BLaER1 treated with 17β-estradiol and CSF1 and Interleukin-3, amounts not matched to agents 10 nM and 100 nM (cell line): ENCODE measurements around the gene PTGR2.
A peak's percentile ranks its signal among the peaks of the same experiment; 100 is the strongest.
"Not testable (repeated sequence)": the region's sequence is repeated elsewhere in the genome, so short reads cannot be mapped to it uniquely, and the experiment has no call there.

Source experiments
- H3K27ac ChIP-seq, 11 experiments: shearing (Covaris generic); formaldehyde crosslinking; 2 replicates each; pipeline ENCODE4 v1.8.1; 2022
- H3K27me3 ChIP-seq, 11 experiments: shearing (Covaris generic); formaldehyde crosslinking; 2 replicates each; pipeline ENCODE4 v1.8.1; 2022
- H3K36me3 ChIP-seq, 11 experiments: shearing (Covaris generic); formaldehyde crosslinking; 2 replicates each; pipeline ENCODE4 v1.8.1; 2022
- H3K4me1 ChIP-seq, 10 experiments: shearing (Covaris generic); formaldehyde crosslinking; 2 replicates each; pipeline ENCODE4 v1.8.1; 2022
- H3K4me2 ChIP-seq, 11 experiments: shearing (Covaris generic); formaldehyde crosslinking; 2 replicates each; pipeline ENCODE4 v1.8.1; 2022
- H3K4me3 ChIP-seq, 10 experiments: shearing (Covaris generic); formaldehyde crosslinking; 2 replicates each; pipeline ENCODE4 v1.8.1; 2022
- H3K9ac ChIP-seq, 11 experiments: shearing (Covaris generic); formaldehyde crosslinking; 2 replicates each; pipeline ENCODE4 v1.8.1; 2022
- H3K9me3 ChIP-seq, 11 experiments: shearing (Covaris generic); formaldehyde crosslinking; replicated peaks in 1 of 11; 2 replicates each; pipeline ENCODE4 v1.8.1; 2022
- H4K20me1 ChIP-seq, 11 experiments: shearing (Covaris generic); formaldehyde crosslinking; 2 replicates each; pipeline ENCODE4 v1.8.1; 2022
- Cebpa-rat ChIP-seq, 11 experiments: shearing (Covaris generic); IDR thresholded peaks; 2 replicates each; pipeline ENCODE4 v1.8.1; 2022

PTGR2 gene

DNA sequence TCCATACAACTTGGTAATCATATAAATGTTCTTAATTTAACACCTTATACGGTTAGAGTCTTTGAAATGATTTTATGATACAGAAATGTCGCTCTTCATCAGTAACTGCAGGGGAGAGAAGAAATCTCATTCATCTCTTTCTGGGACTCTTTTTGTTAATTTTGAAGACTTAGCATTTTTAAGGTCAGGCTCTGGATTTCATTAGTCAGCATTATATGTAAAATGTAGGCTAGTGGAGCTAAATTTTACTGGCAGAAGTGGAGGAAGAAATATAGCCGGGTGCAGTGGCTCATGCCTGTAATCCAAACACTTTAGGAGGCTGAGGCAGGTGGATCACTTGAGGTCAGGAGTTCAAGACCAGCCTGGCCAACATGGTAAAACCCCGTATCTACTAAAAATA is 4.7 kb upstream of the PTGR2 start:
- Histone ChIP-seq H3K9ac (no peak overlapping the region), H3K9me3 (peaks cover 0 to 10% (median 6%) of the 10 kb centered on the region in 11 experiments; a peak in 14 of 22 replicates), H3K27me3 (no peaks in the 10 kb centered on the region; a peak in 1 of 22 replicates), H4K20me1 (no peaks in the 10 kb centered on the region), H3K4me2 (peak overlapping the region in 2 of 11 experiments; percentile 44 to 56; a peak in 2 of 22 replicates), H3K4me3 (no peak overlapping the region), H3K36me3 (no peaks in the 10 kb centered on the region), H3K4me1 (peaks cover under 1 to 19% (median 8%) of the 10 kb centered on the region in 10 experiments; a peak in 17 of 20 replicates), H3K27ac (no peak overlapping the region; a peak in 1 of 22 replicates)
- TF ChIP-seq Cebpa-rat (IDR thresholded peaks at IDR 0.05): no peak

GRCh38 chr14:73851000-73851399 is 631 bp upstream of the PTGR2 start:
- Histone ChIP-seq H3K4me1 (peaks cover 10 to 32% (median 21%) of the 10 kb centered on the region in 10 experiments; a peak in 19 of 20 replicates), H3K9ac (peak overlapping the region in 10 of 11 experiments; percentile 78 to 90 (median 84); a peak in 17 of 22 replicates), H3K27ac (peak overlapping the region in 8 of 11 experiments; percentile 80 to 93 (median 88); a peak in 12 of 22 replicates), H3K27me3 (no peaks in the 10 kb centered on the region; a peak in 1 of 22 replicates), H3K36me3 (no peaks in the 10 kb centered on the region), H3K4me3 (peak overlapping the region; percentile 53 to 75 (median 64); a peak in 17 of 20 replicates), H3K4me2 (peak overlapping the region; percentile 76 to 92 (median 86)), H4K20me1 (no peaks in the 10 kb centered on the region), H3K9me3 (peaks cover 0 to 5% (median 3%) of the 10 kb centered on the region in 11 experiments; a peak in 13 of 22 replicates)
- no peak for TF ChIP-seq Cebpa-rat (IDR thresholded peaks at IDR 0.05)

- no peak overlapping the region for H3K4me3 ChIP-seq
Observed at GRCh38 chr14:73859145-73859544, 7.5 kb downstream of the PTGR2 start.

GRCh38 chr14:73861073-73861472 is 9.4 kb downstream of the PTGR2 start:
- H3K36me3 ChIP-seq: peaks cover 0 to 27% (median 3%) of the 10 kb centered on the region in 11 experiments; a peak in 7 of 22 replicates
- no peaks in the 10 kb centered on the region for H4K20me1 ChIP-seq

More at GRCh38 chr14:73859145-73859544, 7.5 kb downstream of the PTGR2 start:
- H3K4me2 ChIP-seq: no peak overlapping the region
- no peaks in the 10 kb centered on the region for H3K27me3 ChIP-seq
- peaks cover 0 to 5% (median 0%) of the 10 kb centered on the region in 10 experiments; a peak in 2 of 20 replicates for H3K4me1 ChIP-seq
- peaks cover 0 to 19% (median 3%) of the 10 kb centered on the region in 11 experiments; a peak in 7 of 22 replicates for H3K36me3 ChIP-seq
- no peak overlapping the region for H3K27ac ChIP-seq
- no peaks in the 10 kb centered on the region for H4K20me1 ChIP-seq
- no peak for TF ChIP-seq Cebpa-rat (IDR thresholded peaks at IDR 0.05)
- no peak overlapping the region for H3K9ac ChIP-seq
- H3K9me3 ChIP-seq: no peaks in the 10 kb centered on the region

DNA sequence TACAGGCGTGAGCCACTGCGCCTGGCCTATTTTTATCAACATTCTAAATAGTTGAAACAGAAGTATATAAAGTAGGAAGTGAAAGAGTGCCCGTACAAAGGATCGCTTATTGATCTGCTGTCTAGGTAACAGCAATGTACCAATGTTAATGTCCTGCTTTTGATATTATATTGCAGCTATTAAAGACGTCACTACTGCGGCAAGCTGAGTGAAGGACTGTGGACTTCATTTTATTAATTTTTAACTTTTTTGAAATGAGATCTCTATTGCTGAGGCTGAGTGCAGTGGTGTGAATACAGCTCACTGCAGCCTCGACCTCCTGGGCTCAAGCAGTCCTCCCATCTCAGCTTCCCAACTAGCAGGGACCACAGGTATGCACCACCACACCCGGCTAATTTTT is 10.8 kb downstream of the PTGR2 start:
- Histone ChIP-seq H3K4me2 (no peak overlapping the region), H3K36me3 (peaks cover 0 to 27% (median 3%) of the 10 kb centered on the region in 11 experiments; a peak in 7 of 22 replicates), H3K4me3 (no peak overlapping the region), H3K9me3 (no peaks in the 10 kb centered on the region), H3K27me3 (no peaks in the 10 kb centered on the region), H3K9ac (no peak overlapping the region), H3K4me1 (peaks cover 0 to 5% (median 0%) of the 10 kb centered on the region in 10 experiments; a peak in 2 of 20 replicates), H4K20me1 (no peaks in the 10 kb centered on the region), H3K27ac (no peak overlapping the region)
- no peak for TF ChIP-seq Cebpa-rat (IDR thresholded peaks at IDR 0.05)

More at GRCh38 chr14:73861073-73861472, 9.4 kb downstream of the PTGR2 start:
- Histone ChIP-seq H3K4me1 (peaks cover 0 to 5% (median 0%) of the 10 kb centered on the region in 10 experiments; a peak in 2 of 20 replicates), H3K9me3 (no peaks in the 10 kb centered on the region), H3K27ac (no peak overlapping the region), H3K4me3 (no peak overlapping the region), H3K27me3 (no peaks in the 10 kb centered on the region), H3K9ac (no peak overlapping the region), H3K4me2 (no peak overlapping the region)
- no peak for TF ChIP-seq Cebpa-rat (IDR thresholded peaks at IDR 0.05)

DNA sequence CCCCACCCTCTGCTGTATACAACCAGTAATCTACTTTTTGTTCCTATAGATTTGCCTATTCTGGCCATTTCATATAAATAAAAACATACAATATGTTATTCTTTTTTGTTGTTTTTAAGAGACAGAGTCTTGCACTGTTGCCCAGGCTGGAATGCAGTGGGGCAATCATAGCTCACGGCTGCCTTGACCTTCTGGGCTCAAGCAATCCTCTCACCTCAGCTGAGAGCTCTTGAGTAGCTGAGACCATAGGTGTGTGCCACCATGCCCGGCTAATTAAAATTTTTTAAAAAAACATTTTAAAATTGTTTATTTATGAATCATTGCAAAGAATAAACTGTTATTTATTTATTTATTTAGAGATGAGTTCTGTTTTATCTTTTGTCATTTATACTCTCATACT is 11.6 kb downstream of the PTGR2 start:
- no peak for TF ChIP-seq Cebpa-rat (IDR thresholded peaks at IDR 0.05)
- H3K4me3 ChIP-seq: no peak overlapping the region
- H3K27me3 ChIP-seq: no peaks in the 10 kb centered on the region
- H4K20me1 ChIP-seq: no peaks in the 10 kb centered on the region
- no peaks in the 10 kb centered on the region for H3K9me3 ChIP-seq
- H3K4me1 ChIP-seq: peaks cover 0 to 5% (median 0%) of the 10 kb centered on the region in 10 experiments; a peak in 2 of 20 replicates
- peaks cover 0 to 27% (median 3%) of the 10 kb centered on the region in 11 experiments; a peak in 7 of 22 replicates for H3K36me3 ChIP-seq
- no peak overlapping the region for H3K9ac ChIP-seq
- H3K27ac ChIP-seq: no peak overlapping the region
- H3K4me2 ChIP-seq: no peak overlapping the region

GRCh38 chr14:73865534-73866113 is 14.0 kb downstream of the PTGR2 start:
- H3K9me3 ChIP-seq: no peaks in the 10 kb centered on the region
- peaks cover 0 to 27% (median 3%) of the 10 kb centered on the region in 11 experiments; a peak in 7 of 22 replicates for H3K36me3 ChIP-seq
- no peak overlapping the region for H3K9ac ChIP-seq
- H3K4me3 ChIP-seq: no peak overlapping the region
- no peaks in the 10 kb centered on the region for H3K27me3 ChIP-seq
- peaks cover 0 to 5% (median 0%) of the 10 kb centered on the region in 10 experiments; a peak in 1 of 20 replicates for H3K4me1 ChIP-seq
- H3K4me2 ChIP-seq: no peak overlapping the region
- TF ChIP-seq Cebpa-rat (IDR thresholded peaks at IDR 0.05): no peak
- no peak overlapping the region for H3K27ac ChIP-seq
- no peaks in the 10 kb centered on the region for H4K20me1 ChIP-seq

- not testable (repeated sequence) for H3K9ac ChIP-seq, H3K4me3 ChIP-seq, H4K20me1 ChIP-seq, H3K4me1 ChIP-seq, H3K9me3 ChIP-seq, H3K4me2 ChIP-seq, H3K27ac ChIP-seq, H3K27me3 ChIP-seq, H3K36me3 ChIP-seq
Observed at GRCh38 chr14:73869754-73870153, 18.1 kb downstream of the PTGR2 start.

- TF ChIP-seq Cebpa-rat (IDR thresholded peaks at IDR 0.05): no peak
- no peak overlapping the region for H3K9ac ChIP-seq
Observed at GRCh38 chr14:73870525-73871235, 19.0 kb downstream of the PTGR2 start.

More at GRCh38 chr14:73870525-73871235, 19.0 kb downstream of the PTGR2 start:
- Histone ChIP-seq H3K27ac (no peak overlapping the region), H3K4me3 (no peak overlapping the region), H3K4me1 (no peaks in the 10 kb centered on the region), H3K36me3 (no peaks in the 10 kb centered on the region; a peak in 1 of 22 replicates), H3K27me3 (no peaks in the 10 kb centered on the region), H4K20me1 (no peaks in the 10 kb centered on the region), H3K4me2 (no peak overlapping the region), H3K9me3 (no peaks in the 10 kb centered on the region)
